Stimulated activated CD8-positive, alpha-beta memory T cell treated with anti-CD3 and anti-CD28 coated beads, Interleukin-4, amount 100 ng/mL, for 48 hours (primary cell): ENCODE data around the gene PARP14.

Experiments
- DNase-seq: peaks from one replicate; pipeline ENCODE4 v3.0.0-alpha.2; 2020

Gene PARP14

GRCh38 chr3:122772827-122773226 lies 92.2 kb downstream of the PARP14 start:
- no peak for DNase-seq

GRCh38 chr3:122773944-122774509 lies 93.4 kb downstream of the PARP14 start:
- DNase-seq, result no peak

- no peak for DNase-seq
Measured at GRCh38 chr3:122774564-122774963, 93.9 kb downstream of the PARP14 start.

- no peak for DNase-seq
Measured at GRCh38 chr3:122776675-122777468, 96.2 kb downstream of the PARP14 start.

- DNase-seq, result no peak
Measured at GRCh38 chr3:122777563-122777962, 96.9 kb downstream of the PARP14 start.
